Left renal pelvis (tissue), 4 donors: ENCODE results near the gene DUSP12. TPM values are rescaled to one million over a fixed set of nuclear protein-coding genes. Genes with fewer than 3 reads are reported as not detected.

Source experiments
- DNase-seq, 4 donors: peaks; one replicate each; pipeline ENCODE4 v3.0.0-alpha.2; 2013; ENCODE audit warnings: low read depth in 4 of 4, low spot score in 3 of 4
- polyA plus RNA-seq, 4 donors: library from polyadenylated mRNA; unstranded; fragments of 120-200 nt; gene quantifications; one replicate each; pipeline ENCODE4 v1.2.1, GENCODE V29; 2013; ENCODE audit not compliant: insufficient read length in 4 of 4

DUSP12 gene
- polyA plus RNA-seq, 4 donors = 30.1 to 48.5 (median 34.4) TPM

GRCh38 chr1:161726473-161727255 is 22.9 kb upstream of the DUSP12 start:
- peak; percentile 67 to 82 (median 77) for DNase-seq

GRCh38 chr1:161727256-161727924 is 22.2 kb upstream of the DUSP12 start:
- peak in 1 of 4 donors; percentile 29 for DNase-seq

GRCh38 chr1:161728376-161729226 is 21.0 kb upstream of the DUSP12 start:
- no peak for DNase-seq

GRCh38 chr1:161730050-161730564 is 19.5 kb upstream of the DUSP12 start:
- DNase-seq = no peak

GRCh38 chr1:161731241-161731640 is 18.3 kb upstream of the DUSP12 start:
- no peak for DNase-seq

GRCh38 chr1:161731981-161732718 is 17.4 kb upstream of the DUSP12 start:
- DNase-seq = no peak

GRCh38 chr1:161733526-161733925 is 16.1 kb upstream of the DUSP12 start:
- no peak for DNase-seq

- no peak for DNase-seq
Observed at GRCh38 chr1:161735837-161736236, 13.7 kb upstream of the DUSP12 start.

GRCh38 chr1:161736335-161736969 is 13.1 kb upstream of the DUSP12 start:
- no peak for DNase-seq

- no peak for DNase-seq
Observed at GRCh38 chr1:161737625-161738024, 12.0 kb upstream of the DUSP12 start.

GRCh38 chr1:161738627-161739287 is 10.8 kb upstream of the DUSP12 start:
- no peak for DNase-seq

GRCh38 chr1:161739865-161740566 is 9.6 kb upstream of the DUSP12 start:
- no peak for DNase-seq

- no peak for DNase-seq
Observed at GRCh38 chr1:161740921-161741320, 8.7 kb upstream of the DUSP12 start.

GRCh38 chr1:161743231-161743630 is 6.4 kb upstream of the DUSP12 start:
- no peak for DNase-seq

GRCh38 chr1:161747801-161748200 is 1.8 kb upstream of the DUSP12 start:
- DNase-seq = no peak

- DNase-seq = no peak
Observed at GRCh38 chr1:161763522-161764098, 14.0 kb downstream of the DUSP12 start.

GRCh38 chr1:161766102-161766981 is 16.8 kb downstream of the DUSP12 start, which contains the start of gene ATF6:
TSS of gene ATF6 (plus strand) at chr1:161766320. CDS start at chr1:161766361, 41 bp downstream.
- DNase-seq = peak; percentile 83 to 89 (median 86)
